Thoracic aorta (tissue), 2 donors: ENCODE measurements around the gene FARS2. TPM values are rescaled to one million over a fixed set of nuclear protein-coding genes. Genes with fewer than 3 reads are reported as not detected.

Source experiments
- ATAC-seq: fragments of 150-250 bp; one replicate; pipeline ENCODE4 v1.8.0; 2017; ENCODE audit warnings: low read depth; ENCODE audit not compliant: insufficient number of reproducible peaks, low FRiP score
- DNase-seq: peaks from one replicate; pipeline ENCODE4 v3.0.0-alpha.2; 2020; ENCODE audit warnings: low spot score
- H3K27ac ChIP-seq, 2 donors: fragments of 200-600 bp; sonication (generic); 1 replicate in 1 of 2; 2 replicates in 1 of 2; pipeline ENCODE4 v1.5.1; 2016; ENCODE audit warnings: mild to moderate bottlenecking in 2 of 2, moderate library complexity in 2 of 2
- H3K27me3 ChIP-seq: fragments of 200-600 bp; sonication (generic); replicated peaks from 2 replicates; pipeline ENCODE4 v1.6.0; 2016; ENCODE audit warnings: mild to moderate bottlenecking; ENCODE audit not compliant: insufficient read depth
- H3K36me3 ChIP-seq: fragments of 200-600 bp; sonication (generic); one replicate; pipeline ENCODE4 v1.5.1; 2016
- H3K4me1 ChIP-seq, 2 donors: fragments of 200-600 bp; sonication (generic); 1 replicate in 1 of 2; 2 replicates in 1 of 2; pipeline versions ENCODE4 v1.5.1 to v1.6.0; 2016; ENCODE audit warnings: low read depth in 2 of 2, mild to moderate bottlenecking in 1 of 2; ENCODE audit not compliant: control insufficient read depth in 1 of 2
- H3K4me3 ChIP-seq: fragments of 200-600 bp; sonication (generic); 2 replicates; pipeline ENCODE4 v1.5.1; 2016; ENCODE audit warnings: mild to moderate bottlenecking
- H3K9me3 ChIP-seq: fragments of 200-600 bp; sonication (generic); 2 replicates; pipeline ENCODE4 v1.5.1; 2016
- total RNA-seq, 2 donors: library from RNA; depleted of rRNA; stranded (reverse); fragments of >200 nt; gene quantifications; one replicate each; pipeline versions ENCODE4 v1.1.0 to v1.2.3, GENCODE V29; 2016
- TF ChIP-seq, protein P1 (sequence below): fragments of 200-600 bp; sonication (generic); IDR thresholded peaks from one replicate; pipeline ENCODE4 v1.5.1; 2019; ENCODE audit warnings: antibody characterized with exemption

The FARS2 gene
- total RNA-seq, 2 donors from 2014 or later = 10.4 to 11.6 TPM

- Histone ChIP-seq H3K4me1 (peaks cover 12 to 19% of the 10 kb centered on the region in 2 donors), H3K4me3 (no peak overlapping the region), H3K27me3 (no peaks in the 10 kb centered on the region), H3K36me3 (no peaks in the 10 kb centered on the region), H3K9me3 (no peaks in the 10 kb centered on the region), H3K27ac (no peak overlapping the region)
- ATAC-seq = no peak
- TF ChIP-seq, protein P1, sequence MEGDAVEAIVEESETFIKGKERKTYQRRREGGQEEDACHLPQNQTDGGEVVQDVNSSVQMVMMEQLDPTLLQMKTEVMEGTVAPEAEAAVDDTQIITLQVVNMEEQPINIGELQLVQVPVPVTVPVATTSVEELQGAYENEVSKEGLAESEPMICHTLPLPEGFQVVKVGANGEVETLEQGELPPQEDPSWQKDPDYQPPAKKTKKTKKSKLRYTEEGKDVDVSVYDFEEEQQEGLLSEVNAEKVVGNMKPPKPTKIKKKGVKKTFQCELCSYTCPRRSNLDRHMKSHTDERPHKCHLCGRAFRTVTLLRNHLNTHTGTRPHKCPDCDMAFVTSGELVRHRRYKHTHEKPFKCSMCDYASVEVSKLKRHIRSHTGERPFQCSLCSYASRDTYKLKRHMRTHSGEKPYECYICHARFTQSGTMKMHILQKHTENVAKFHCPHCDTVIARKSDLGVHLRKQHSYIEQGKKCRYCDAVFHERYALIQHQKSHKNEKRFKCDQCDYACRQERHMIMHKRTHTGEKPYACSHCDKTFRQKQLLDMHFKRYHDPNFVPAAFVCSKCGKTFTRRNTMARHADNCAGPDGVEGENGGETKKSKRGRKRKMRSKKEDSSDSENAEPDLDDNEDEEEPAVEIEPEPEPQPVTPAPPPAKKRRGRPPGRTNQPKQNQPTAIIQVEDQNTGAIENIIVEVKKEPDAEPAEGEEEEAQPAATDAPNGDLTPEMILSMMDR = no peak
- no peak for DNase-seq
Measured at GRCh38 chr6:5677219-5678000, 416.1 kb downstream of the FARS2 start.

GRCh38 chr6:5679270-5679669, 418.0 kb downstream of the FARS2 start:
- ATAC-seq (no peak), DNase-seq (no peak)
- Histone ChIP-seq H3K27me3 (no peaks in the 10 kb centered on the region), H3K4me3 (no peak overlapping the region), H3K4me1 (peaks cover 2 to 3% of the 10 kb centered on the region in 2 donors), H3K27ac (no peak overlapping the region), H3K9me3 (no peaks in the 10 kb centered on the region), H3K36me3 (no peaks in the 10 kb centered on the region)
- TF ChIP-seq, protein P1 = no peak

DNA sequence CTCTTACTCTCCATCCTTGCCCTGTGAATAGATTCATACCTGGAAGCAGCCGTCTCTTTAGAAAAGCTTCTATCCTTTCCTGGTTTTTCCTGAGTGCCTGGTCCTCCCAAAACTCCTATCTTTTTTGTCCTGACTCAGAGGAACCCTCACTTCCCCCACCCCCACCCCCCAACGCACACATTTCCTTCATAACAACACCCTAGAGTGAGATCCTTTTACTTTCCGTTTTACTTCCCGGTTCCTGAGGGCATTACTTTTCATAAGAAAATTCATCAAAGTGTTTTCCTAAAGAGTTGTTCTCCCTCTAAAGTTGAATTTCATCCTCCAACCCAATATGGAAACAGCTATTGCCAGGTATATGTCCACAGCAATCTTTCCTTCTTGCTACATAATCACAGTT, 418.4 kb downstream of the FARS2 start:
- Histone ChIP-seq H3K4me3 (no peak overlapping the region), H3K27me3 (no peaks in the 10 kb centered on the region), H3K36me3 (no peaks in the 10 kb centered on the region), H3K27ac (no peak overlapping the region), H3K9me3 (no peaks in the 10 kb centered on the region), H3K4me1 (no peaks in the 10 kb centered on the region)
- TF ChIP-seq, protein P1 = no peak
- no peak for ATAC-seq
- DNase-seq = no peak

DNA sequence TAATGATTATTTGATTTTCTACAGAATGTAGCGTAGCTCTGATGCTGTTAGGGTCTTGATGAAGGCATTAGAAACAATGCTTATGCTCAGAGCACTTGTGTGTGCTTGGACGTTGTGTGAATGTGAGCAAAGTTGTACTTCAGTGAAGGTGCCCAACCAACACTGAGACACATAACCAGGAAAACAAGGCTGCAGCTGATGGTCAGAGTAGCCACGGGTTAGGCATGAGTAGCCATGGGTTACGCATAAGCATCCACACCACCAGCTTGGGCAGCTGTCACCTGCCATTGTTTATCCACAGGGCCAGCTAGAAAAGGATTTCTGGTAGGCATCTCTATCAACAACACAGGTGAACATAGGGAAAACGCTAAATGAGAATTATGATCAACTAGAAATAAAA, 418.8 kb downstream of the FARS2 start:
- Histone ChIP-seq H3K4me3 (no peak overlapping the region), H3K4me1 (no peaks in the 10 kb centered on the region), H3K9me3 (no peaks in the 10 kb centered on the region), H3K27me3 (no peaks in the 10 kb centered on the region), H3K27ac (no peak overlapping the region), H3K36me3 (no peaks in the 10 kb centered on the region)
- TF ChIP-seq, protein P1 = no peak
- ATAC-seq (no peak), DNase-seq (no peak)

GRCh38 chr6:5681480-5681879, 420.2 kb downstream of the FARS2 start:
- H3K4me1 ChIP-seq = no peaks in the 10 kb centered on the region
- no peak for ATAC-seq

More at GRCh38 chr6:5681480-5681879, 420.2 kb downstream of the FARS2 start:
- Histone ChIP-seq H3K27me3 (no peaks in the 10 kb centered on the region), H3K27ac (no peak overlapping the region), H3K36me3 (no peaks in the 10 kb centered on the region), H3K4me3 (no peak overlapping the region), H3K9me3 (no peaks in the 10 kb centered on the region)
- TF ChIP-seq, protein P1 = no peak
- DNase-seq = no peak
